Stimulated activated CD4-positive, alpha-beta T cell treated with anti-CD3 and anti-CD28 coated beads, Interleukin-4, amount 100 ng/mL, for 4 hours (primary cell): ENCODE results near the gene FAM114A2.

ENCODE experiments used
- DNase-seq, 2 experiments: peaks; one replicate each; pipeline ENCODE4 v3.0.0-alpha.2; 2020

FAM114A2 gene

DNA sequence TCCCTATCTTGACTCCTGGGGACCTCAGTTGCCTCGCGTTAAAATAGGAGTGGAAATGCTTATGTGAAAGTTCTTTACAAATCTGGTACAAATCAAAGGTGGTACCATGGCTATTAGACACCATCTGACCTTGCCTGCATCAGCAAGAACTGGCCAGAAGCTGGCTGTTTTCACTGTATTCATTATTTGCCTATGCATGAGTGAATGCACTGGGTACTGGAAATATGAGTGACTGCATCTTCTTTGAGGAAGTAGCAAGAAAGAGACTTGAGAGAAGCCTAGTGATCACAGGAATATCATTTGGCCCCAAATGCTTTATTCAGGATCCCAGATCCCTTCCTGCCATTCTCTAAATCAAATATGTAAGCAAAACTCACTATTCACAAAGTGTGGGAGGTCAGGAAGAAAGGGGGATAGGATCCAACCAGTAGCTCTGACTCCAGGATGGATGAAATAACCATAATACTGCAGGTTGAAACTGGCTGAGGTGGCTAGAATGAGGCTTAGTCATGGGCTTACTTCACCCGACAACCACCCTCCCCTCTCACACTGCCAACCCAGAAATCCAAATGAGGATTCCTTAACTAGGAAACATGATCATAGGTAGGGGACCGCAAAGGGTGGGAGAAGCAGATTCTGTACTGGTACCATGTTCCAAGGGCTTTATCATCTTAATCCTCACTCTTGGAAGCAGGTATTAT lies 56.7 kb downstream of the FAM114A2 start:
- no peak for DNase-seq

DNA sequence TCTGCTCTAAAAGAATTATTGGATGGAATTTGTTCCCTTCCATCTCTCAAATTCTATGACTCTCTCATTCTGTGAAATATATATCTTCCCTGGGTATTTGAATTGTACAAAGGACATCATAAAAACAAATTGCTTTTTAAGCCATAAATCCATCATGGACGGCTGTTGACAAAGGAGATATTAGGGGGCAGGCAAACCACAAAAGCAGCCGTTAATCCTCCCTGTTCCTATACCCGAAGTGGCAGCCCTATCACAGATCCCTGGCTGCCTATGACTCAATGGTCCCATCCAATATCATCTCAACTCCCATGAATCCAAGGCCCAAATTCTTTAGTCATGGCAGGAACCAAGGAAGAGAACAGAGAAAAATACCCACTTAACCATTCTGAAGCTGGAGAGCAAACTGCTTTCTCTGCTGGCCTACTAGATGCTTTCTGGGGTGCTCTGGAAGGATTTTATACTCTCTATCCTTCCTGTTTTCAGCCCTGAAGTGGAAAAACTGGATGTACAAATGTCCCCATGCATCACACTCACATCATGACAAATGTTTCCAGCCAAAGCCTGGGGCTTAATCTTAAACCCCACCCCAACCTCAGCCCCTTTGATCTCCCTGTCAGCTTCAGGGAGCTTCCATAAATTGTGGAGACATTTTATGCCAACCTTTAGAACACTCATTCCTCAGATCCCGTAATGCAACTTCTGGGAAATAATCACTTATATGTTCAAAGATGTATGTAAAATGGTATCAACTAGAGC lies 59.5 kb downstream of the FAM114A2 start:
- DNase-seq, result no peak

DNA sequence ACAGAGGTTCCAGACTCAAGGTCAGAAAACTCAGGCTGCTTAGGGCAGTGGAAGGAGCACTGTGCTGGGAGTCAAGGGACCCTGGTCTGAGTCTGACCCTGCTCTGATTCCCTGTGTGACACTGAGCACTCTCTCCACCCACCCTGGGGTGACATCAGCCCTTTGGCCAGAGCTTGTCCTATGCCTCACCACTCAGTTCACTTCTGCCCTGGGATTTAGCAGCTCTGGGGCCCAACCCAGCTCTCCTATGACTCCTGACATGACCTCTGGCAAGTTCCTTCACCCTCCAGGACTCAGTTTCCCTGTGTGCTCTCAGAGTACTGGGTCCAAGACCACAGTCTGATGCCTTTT lies 63.9 kb downstream of the FAM114A2 start:
- DNase-seq, result no peak

DNA sequence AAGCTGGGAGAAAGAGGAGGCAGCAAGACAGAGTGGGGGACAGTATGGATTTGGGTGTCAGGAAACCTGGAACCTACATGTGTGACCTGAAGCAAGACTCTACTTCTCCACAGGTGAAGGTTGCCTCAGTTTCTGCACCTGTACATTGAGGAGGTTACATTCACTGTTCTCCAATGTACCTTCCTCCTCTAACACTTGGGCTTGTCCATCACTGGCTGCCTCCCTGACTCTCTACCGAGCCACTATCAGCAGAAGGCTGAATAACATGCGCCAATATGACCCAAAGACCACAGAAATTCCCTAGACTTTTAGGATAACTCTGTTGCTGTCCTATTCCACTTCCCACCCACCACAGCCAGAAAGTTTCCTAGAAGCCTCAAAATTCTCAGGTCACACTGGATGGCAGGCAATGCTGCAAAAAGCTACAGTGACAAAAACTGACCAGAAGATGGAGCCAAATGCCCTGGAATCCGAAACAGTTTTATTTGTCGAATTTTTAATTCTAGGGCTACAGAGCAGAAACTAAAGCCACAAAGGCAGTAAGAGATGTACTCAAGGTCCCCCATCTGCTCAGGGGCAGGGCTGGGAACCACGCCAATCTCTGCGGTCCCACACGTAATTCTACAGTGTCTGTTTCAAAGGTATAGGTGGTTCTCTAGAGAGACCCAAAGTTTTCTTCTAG lies 64.4 kb downstream of the FAM114A2 start:
- no peak for DNase-seq

DNA sequence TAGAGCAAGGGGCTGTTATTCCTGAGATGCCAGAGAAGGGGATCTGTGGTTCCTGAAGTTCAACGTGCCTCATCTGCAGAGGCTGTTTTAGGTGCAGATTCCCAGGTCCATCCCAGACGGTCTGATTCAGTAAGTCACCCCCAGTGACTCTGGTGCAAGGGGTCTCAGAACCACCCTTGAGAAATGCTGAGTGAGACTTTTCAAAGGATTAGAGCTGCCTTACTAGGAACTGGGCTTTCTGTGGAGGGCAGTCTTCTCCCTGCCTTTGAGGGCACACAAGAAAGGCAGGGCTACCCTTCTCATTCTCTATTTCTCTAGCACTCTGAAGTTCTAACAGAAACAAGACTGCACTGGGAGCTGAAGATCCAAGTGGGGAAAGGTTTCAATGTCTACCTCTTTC lies 66.5 kb downstream of the FAM114A2 start:
- DNase-seq, result no peak

DNA sequence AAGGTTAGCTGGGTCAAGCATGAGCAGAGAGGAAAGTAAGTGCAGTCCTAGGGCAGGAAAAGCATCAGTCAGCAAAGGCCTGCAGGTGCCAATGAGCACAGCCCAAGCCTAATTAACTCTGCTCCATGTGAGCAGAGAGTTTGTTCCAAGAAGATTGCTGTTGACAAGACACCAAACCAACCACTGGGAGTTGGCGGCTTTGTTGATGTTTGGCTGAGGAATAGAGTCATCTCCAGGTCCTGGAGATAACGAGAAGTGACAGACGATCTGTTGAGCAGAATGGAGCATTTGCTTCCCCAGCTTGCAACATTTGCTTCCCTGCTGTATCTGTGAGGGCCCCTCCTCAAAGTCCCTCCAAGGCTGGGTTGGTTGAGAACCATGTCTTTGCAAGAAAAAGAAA lies 68.2 kb downstream of the FAM114A2 start:
- DNase-seq, result no peak

DNA sequence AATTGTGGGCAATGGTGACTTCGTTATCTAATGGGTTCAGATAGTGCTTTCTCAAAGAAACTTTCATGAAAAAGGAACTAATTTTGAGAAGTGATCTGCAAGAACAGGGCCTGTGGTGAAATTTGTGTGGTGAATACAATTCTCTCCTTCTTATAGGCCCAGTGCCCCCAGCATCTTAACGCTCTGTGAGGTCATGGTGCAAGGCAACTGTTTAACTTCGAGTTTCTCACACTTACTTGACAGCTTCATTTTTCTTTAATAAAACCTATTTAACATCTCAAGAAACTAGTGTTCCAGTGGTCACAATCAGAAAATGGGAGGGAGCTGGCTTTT lies 69.2 kb downstream of the FAM114A2 start:
- no peak for DNase-seq

DNA sequence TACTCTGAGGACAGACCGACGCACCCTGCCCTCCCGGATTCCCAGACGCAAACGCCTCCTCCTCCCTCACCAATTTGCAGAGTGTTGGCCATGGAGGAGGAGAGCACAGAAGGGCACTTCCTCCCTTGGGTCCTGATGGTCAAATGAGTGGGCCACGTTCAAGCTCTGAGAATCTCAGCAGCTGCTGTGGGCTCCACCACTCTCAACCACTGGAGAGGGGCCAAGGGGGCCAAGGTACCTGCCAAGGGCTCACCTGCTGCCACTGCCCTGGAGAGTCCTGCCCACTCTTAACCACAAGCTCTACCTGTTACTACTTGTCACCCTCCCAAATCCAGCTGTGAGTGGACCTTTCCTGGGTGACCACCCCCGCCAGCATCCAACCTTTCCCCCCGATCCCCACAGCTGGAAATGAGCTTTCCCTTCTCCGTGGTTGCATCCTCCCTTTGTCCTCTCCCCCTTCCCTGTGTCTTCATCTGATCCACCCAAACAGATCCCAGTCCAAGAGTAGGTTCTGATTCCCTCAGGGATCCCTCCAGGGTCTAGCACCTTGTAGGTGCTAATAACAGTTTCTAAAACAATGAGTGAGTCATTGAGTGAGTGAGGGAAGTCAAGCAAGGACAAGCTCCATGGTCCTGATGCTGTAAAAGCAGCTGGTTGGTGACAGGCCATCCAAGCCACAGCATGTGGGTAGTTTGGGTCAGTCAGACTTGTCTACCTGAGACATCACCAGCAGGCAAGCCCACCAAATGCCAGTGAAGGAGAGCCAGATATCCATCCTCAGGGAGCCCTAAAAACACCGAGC lies 69.7 kb downstream of the FAM114A2 start:
- no peak for DNase-seq

DNA sequence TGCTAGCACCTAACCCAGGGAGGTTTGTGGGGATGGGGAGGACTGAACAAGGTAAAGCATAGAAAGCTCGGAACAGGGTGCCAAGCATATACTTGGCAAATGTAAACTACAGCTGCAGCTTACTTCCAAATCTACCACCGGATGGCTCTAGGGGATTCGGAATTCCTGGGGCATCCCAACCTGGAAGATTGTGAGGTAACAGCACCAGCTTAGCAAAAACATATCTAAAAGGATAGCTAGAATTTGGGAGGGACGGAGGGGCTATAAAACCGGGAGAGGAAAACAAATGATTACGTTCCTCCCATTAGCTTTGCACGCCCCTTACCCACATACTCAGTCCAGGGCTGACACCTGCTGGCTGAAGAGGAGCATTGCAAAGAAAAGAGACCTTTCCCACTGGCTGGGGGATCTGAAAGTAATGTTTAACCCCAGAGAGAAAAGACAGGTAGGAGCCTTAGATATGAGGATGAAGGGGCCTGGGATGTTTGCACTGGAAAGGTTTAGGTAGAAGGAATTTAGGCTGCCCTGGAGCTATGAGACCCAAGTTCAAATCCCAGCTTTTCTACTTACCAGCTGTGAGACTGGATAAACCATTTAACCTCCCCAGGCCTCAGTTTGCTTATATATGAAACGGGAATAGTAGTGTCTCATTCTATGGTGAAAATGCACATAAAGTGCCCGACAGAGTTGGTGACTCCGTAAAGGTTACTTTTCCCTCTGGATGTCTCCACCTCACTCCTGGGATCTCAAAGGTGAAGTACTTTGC lies 73.6 kb downstream of the FAM114A2 start:
- DNase-seq, result no peak

DNA sequence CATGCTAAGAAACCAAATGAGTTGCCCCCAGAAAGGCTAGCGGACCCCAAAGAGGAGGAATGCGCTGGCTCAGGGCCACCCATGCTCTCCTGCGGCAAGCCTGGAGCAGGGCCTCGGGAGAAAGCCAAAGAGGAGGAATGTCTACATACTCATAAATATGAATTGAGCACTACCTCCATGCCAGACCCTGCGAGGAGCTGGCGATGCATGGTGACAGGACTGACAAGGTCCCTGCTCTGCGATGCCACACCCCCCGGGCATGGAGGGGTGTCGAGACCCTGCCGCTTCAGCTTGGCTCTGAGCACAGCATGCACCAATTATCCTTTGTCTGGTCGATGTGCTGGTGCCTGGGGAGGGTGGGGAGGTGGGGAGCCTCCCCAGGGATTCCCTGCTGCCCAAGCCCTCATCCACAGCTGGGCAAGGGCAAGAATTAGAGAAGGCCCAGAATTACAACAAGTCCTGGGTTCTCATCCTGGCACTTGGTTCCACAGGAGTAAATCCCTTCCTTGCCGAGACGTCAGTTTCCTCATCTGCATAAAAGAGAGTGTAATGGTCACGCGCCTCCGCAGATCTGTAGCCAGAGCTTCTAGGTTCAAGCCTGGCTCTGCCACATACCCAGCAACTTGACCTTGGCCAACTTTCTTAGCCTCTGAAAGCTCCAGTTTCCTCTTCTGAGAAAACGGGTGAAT lies 74.4 kb downstream of the FAM114A2 start:
- DNase-seq, result no peak

DNA sequence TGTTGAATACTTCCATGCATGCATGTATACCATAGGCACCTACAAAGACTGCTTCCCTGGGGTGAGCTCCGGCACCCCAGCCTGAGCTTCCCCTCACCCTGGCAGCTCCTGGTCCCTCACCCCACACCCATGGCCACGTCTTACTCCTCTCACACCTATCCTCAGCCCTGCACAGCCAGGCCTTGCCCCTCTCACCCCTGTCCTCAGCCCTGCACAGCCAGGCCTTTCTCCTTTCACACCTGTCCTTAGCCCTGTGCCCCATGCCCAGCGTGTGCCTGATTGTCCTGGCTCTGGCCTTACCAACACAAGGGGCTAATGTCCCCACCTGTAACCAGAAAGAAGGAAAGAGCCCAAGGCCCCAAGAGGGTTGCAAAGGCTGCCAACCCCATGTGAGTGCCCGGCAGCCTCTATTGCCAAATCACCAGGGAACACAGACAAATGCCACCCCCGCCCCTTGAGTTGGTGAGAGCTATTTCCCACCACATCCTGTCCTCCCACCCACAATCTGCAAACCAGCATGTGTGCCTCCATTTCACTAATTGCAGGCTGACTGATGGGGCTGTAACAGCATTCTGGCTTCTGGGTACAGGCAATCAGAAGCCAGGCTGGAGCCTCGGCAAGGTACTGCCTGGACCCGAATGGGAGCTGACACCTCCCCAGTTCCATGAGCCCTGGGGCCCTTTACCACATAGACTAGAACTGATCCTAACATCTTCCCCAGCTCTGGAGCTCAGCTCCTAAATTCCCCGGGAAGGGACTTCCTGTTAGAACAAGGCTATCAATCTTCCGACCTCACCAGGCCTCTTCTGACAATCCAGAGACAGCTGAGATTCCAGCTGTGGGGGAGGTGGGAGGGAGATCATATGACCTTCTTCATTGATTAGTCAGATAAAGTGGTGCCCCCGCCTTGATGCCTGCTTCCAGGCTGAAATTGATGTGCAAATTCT lies 78.2 kb downstream of the FAM114A2 start:
- no peak for DNase-seq

DNA sequence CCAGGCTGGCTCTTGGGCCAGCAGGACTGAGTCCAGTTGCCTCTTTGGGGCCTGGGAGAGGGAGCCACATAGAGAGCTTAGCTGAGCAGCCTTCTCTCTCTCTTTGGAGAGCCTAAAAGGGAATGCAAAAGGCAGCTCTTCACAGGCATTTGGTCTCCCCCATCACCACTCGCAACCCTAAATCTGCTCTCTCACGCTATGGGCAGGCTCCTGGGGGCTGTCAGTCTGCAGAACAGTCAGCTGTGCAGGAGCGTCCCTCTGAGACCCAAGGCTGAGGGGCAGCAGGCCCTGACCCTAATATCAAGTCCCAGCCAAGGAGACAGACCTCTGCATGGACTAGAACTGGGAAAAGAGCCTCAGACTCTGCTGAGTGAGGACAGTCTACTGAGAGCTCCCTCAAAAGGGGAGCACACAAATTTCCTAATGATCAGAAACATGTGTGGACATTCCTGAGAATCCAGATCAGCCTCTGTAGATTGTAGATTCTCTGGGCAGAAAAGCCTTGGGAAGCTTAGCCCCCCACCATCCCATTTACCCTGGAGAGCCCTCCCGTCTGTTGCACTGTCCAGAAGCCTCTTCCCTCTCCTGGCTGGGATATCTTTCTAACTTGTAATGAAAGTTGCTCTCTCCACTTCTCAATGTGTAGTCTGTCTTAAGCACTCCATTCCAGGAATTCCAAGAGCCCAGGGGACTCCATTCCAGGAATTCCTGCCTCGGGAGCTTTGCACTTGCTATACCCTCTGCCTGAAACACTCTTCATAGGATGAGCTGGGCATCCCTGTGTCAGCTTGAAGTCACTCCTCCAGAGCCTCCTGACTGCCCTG lies 79.4 kb downstream of the FAM114A2 start:
- DNase-seq, result no peak

DNA sequence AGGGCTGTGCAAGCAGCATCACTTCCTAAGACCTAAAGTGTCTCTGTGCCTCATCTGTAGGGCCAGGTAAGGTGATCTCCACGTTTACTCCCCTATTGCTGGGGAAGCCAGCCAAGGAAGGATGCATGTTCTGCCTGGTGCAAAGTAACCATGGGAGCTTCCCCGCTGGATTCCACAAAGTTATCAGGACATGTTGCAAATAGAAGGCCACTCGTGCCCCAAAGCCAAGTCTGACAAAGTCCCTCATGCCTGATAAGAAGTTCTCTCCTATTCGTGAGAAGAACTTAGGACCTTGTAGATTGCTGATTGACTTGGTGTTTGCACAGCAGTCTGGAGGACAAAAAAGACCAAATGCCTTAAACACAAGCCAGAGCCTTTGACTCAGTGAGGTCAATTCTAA lies 81.5 kb downstream of the FAM114A2 start:
- DNase-seq, result no peak

DNA sequence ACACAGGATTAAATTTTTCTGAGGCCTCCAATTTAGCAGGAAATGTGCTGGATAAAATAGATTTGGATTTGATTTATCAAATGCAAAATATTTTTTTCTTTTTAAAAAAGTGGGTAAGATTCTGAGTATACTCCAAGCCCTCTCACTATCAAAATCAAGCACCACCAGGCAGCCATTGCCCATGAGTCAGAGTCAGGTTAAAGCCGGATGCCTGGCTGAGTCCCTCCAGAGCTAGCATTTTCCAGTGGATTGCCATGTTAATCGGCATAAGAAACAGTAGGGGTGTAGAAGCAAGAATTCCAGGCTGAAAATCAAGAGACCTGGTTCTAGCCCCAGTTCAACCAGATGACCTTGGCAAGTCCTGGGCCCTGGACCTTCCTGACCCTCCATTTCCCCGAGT lies 85.3 kb downstream of the FAM114A2 start:
- DNase-seq, result no peak

DNA sequence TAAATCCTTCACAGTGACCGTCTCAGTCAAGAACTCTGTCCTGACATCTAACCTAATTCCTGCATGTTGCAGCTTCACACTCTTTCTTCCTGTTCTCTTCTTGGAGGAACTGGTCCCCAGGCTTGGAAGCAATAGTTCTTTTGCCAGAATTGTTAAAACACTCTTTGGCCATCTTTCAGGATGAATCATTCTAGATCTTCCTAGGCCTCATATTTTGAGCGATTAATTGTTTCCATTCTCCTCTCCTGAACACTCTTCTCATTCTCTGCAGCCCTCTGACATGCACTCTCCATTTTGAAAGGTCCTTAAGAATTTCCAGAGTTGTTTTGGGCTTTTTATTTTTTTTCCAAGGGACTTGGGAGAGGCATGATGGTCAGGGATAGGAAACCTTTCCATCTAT lies 85.8 kb downstream of the FAM114A2 start:
- DNase-seq, result no peak

DNA sequence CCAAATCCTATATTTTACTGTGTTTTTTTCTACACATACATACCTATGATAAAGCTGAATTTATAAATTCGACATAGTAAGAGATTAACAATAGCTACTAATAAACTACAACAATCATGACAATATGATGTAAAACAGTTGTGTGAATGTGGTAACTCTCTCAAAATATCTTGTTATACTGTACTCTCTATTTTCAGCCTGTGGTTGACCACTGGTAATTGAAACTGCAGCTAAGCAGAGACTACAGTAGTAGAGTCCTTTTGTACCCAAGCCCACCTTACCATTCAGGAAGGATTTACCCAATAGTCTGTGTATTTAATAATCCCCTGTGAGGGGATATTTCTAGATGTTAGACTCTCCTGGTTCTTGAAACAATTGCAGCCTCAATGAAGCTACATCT lies 86.7 kb downstream of the FAM114A2 start:
- no peak for DNase-seq

DNA sequence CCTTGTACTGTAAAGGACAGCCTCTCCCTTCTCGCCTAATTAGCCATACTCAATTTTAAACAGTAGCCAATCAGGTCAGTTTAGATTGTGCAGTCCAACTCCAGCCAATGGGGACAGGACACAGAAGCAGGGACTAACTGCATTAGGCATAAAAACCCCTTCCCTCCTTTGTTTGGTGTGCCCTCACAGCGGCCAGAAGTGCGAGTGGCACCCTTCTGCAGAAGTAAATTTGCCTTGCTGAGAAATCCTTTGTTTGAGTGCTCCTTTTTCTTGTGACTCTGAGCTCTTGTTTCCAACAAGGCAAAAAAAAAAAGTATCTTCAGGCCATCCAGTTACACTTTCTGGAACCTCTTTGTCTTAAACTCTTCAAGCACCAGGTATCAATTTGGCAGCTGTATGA lies 97.4 kb downstream of the FAM114A2 start:
- no peak for DNase-seq
